ENCODE results near the gene CAVIN2.

GRCh38 chr2:191806396-191806795 is 40.5 kb downstream of the CAVIN2 start:
- no peak for TF ChIP-seq CTCF (IDR thresholded peaks at IDR 0.05)
- TF ChIP-seq POLR2AphosphoS5 (IDR thresholded peaks at IDR 0.05), result no peak
